Measurements from ENCODE around the gene OSER1.

DNA sequence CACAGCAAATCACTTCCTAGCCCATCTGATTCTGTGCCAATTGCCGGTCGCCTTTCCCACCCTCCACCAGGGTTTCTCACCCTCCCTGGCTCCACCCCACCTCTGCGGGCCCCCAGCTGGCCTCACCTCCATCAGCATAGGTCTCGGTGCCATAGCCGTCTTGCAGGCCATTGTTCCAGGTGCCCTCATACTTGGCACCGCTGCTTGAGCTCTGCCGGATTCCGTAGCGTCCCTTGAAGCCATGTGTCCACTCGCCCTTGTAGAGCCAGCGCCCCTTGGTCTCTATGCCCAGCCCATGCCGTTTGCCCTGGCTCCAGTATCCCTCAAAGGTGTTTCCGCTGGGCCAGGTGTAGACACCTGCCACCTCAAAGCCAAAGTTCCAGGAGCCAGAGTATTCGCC lies 24.4 kb downstream of the OSER1 start:
- no peak for TF ChIP-seq CTCF (IDR thresholded peaks at IDR 0.05)
- no peak for TF ChIP-seq POLR2A (IDR thresholded peaks at IDR 0.05)

Data from lower leg skin (tissue), 3 donors.